H9 (cell line): ENCODE measurements around the gene SHMT1. TPM values are rescaled to one million over a fixed set of nuclear protein-coding genes. Genes with fewer than 3 reads are reported as not detected.
"Not testable (repeated sequence)": the region's sequence is repeated elsewhere in the genome, so short reads cannot be mapped to it uniquely, and the experiment has no call there.

ENCODE experiments used
- DNase-seq: peaks from one replicate; pipeline ENCODE4 v3.0.0-alpha.2; 2017
- H2AFZ ChIP-seq: one replicate; pipeline ENCODE4 v1.6.1; 2013; ENCODE audit warnings: mild to moderate bottlenecking, low read length, control low read depth, moderate library complexity
- H2AK5ac ChIP-seq: 2 replicates; pipeline ENCODE4 v1.6.1; 2013; ENCODE audit warnings: low read length, control low read depth, mixed read lengths; ENCODE audit not compliant: insufficient read length
- H2BK120ac ChIP-seq: one replicate; pipeline ENCODE4 v1.6.1; 2013; ENCODE audit warnings: low read depth, mild to moderate bottlenecking, low read length, control low read depth, inconsistent platforms; ENCODE audit not compliant: poor library complexity, severe bottlenecking
- H2BK12ac ChIP-seq: 2 replicates; pipeline ENCODE4 v1.6.1; 2013; ENCODE audit warnings: low read length, control low read depth, mixed read lengths, low read depth; ENCODE audit not compliant: insufficient read length
- H2BK15ac ChIP-seq: 2 replicates; pipeline ENCODE4 v1.6.1; 2013; ENCODE audit warnings: low read depth, low read length, control low read depth
- H2BK20ac ChIP-seq: one replicate; pipeline ENCODE4 v1.6.1; 2013; ENCODE audit warnings: low read depth, mild to moderate bottlenecking, low read length, control low read depth, inconsistent platforms; ENCODE audit not compliant: poor library complexity, severe bottlenecking
- H2BK5ac ChIP-seq: 2 replicates; pipeline ENCODE4 v1.6.1; 2013; ENCODE audit warnings: low read length, control low read depth, mixed read lengths; ENCODE audit not compliant: insufficient read length
- H3K14ac ChIP-seq: 2 replicates; pipeline ENCODE4 v1.6.1; 2013; ENCODE audit warnings: low read length, control low read depth; ENCODE audit not compliant: insufficient read depth
- H3K18ac ChIP-seq: 2 replicates; pipeline ENCODE4 v1.6.1; 2013; ENCODE audit warnings: low read depth, mild to moderate bottlenecking, mixed read lengths, low read length, control low read depth; ENCODE audit not compliant: insufficient read length
- H3K23ac ChIP-seq: 2 replicates; pipeline ENCODE4 v1.6.1; 2013; ENCODE audit warnings: low read length, control low read depth, mixed read lengths, low read depth; ENCODE audit not compliant: insufficient read length
- H3K23me2 ChIP-seq: 2 replicates; pipeline ENCODE4 v1.6.1; 2013; ENCODE audit warnings: low read depth, mild to moderate bottlenecking, mixed read lengths, low read length, control low read depth; ENCODE audit not compliant: insufficient read length, poor library complexity, severe bottlenecking
- H3K27ac ChIP-seq: 2 replicates; pipeline ENCODE4 v1.5.1; 2013; ENCODE audit warnings: low read length, control low read depth, mixed read lengths, low read depth; ENCODE audit not compliant: insufficient read length
- H3K27me3 ChIP-seq: 2 replicates; pipeline ENCODE4 v1.6.1; 2013; ENCODE audit warnings: low read length, control low read depth, inconsistent platforms; ENCODE audit not compliant: insufficient read depth
- H3K4ac ChIP-seq: 2 replicates; pipeline ENCODE4 v1.6.1; 2013; ENCODE audit warnings: low read depth, mild to moderate bottlenecking, control low read depth, inconsistent platforms, low read length, moderate library complexity
- H3K4me1 ChIP-seq: 2 replicates; pipeline ENCODE4 v1.6.1; 2013; ENCODE audit warnings: low read length, control low read depth, inconsistent platforms; ENCODE audit not compliant: insufficient read depth
- H3K4me2 ChIP-seq: 2 replicates; pipeline ENCODE4 v1.6.1; 2013; ENCODE audit warnings: low read length, control low read depth, mixed read lengths; ENCODE audit not compliant: insufficient read length, insufficient read depth
- H3K56ac ChIP-seq: 2 replicates; pipeline ENCODE4 v1.6.1; 2013; ENCODE audit warnings: low read depth, mild to moderate bottlenecking, mixed read lengths, low read length, control low read depth; ENCODE audit not compliant: insufficient read length
- H3K79me1 ChIP-seq: 2 replicates; pipeline ENCODE4 v1.6.1; 2013; ENCODE audit warnings: low read depth, mild to moderate bottlenecking, moderate library complexity, low read length, control low read depth, inconsistent platforms; ENCODE audit not compliant: insufficient read depth, poor library complexity, severe bottlenecking
- H3K79me2 ChIP-seq: 2 replicates; pipeline ENCODE4 v1.6.1; 2013; ENCODE audit warnings: low read length, control low read depth, inconsistent platforms; ENCODE audit not compliant: insufficient read depth
- H3K9ac ChIP-seq: 2 replicates; pipeline ENCODE4 v1.6.1; 2013; ENCODE audit warnings: low read length, control low read depth, mixed read lengths; ENCODE audit not compliant: insufficient read length; ENCODE audit errors: extremely low read depth
- H3K9me3 ChIP-seq: one replicate; pipeline ENCODE4 v1.6.1; 2013; ENCODE audit warnings: low read depth, low read length, inconsistent platforms; ENCODE audit not compliant: control insufficient read depth
- H3T11ph ChIP-seq: one replicate; pipeline ENCODE4 v1.6.1; 2013; ENCODE audit warnings: mild to moderate bottlenecking, low read length, control low read depth, inconsistent platforms
- H4K20me1 ChIP-seq: one replicate; pipeline ENCODE4 v1.6.1; 2013; ENCODE audit not compliant: control insufficient read depth, insufficient read length, insufficient read depth
- H4K5ac ChIP-seq: 2 replicates; pipeline ENCODE4 v1.6.1; 2013; ENCODE audit warnings: low read depth, mild to moderate bottlenecking, mixed read lengths, low read length, control low read depth; ENCODE audit not compliant: insufficient read length
- H4K8ac ChIP-seq: replicated peaks from 2 replicates; pipeline ENCODE4 v1.6.1; 2013; ENCODE audit warnings: low read length, control low read depth, mixed read lengths, low read depth; ENCODE audit not compliant: insufficient read length
- H4K91ac ChIP-seq: 2 replicates; pipeline ENCODE4 v1.6.1; 2013; ENCODE audit warnings: low read depth, mild to moderate bottlenecking, moderate library complexity, mixed read lengths, low read length, control low read depth; ENCODE audit not compliant: insufficient read length
- H3K27ac Mint-ChIP-seq, 3 experiments: 2 replicates in 2 of 3; 3 replicates in 1 of 3; pipeline ENCODE4 v1.8.0; 2020 to 2021; ENCODE audit warnings: mixed read lengths in 3 of 3, mild to moderate bottlenecking in 1 of 3, moderate library complexity in 1 of 3
- H3K27me3 Mint-ChIP-seq: 2 replicates; pipeline ENCODE4 v1.8.0; 2021; ENCODE audit warnings: low read depth, mild to moderate bottlenecking, moderate library complexity, mixed read lengths
- H3K36me3 Mint-ChIP-seq, 3 experiments: 2 replicates in 2 of 3; 3 replicates in 1 of 3; pipeline ENCODE4 v1.8.0; 2020 to 2021; ENCODE audit warnings: low read depth in 3 of 3, mixed read lengths in 3 of 3; ENCODE audit not compliant: insufficient read depth in 1 of 3
- H3K4me1 Mint-ChIP-seq, 2 experiments: 2 replicates each; pipeline ENCODE4 v1.8.0; 2020; ENCODE audit warnings: mixed read lengths in 2 of 2
- H3K4me3 Mint-ChIP-seq, 2 experiments: 2 replicates in 1 of 2; 3 replicates in 1 of 2; pipeline ENCODE4 v1.8.0; 2020 to 2021; ENCODE audit warnings: mild to moderate bottlenecking in 2 of 2, mixed read lengths in 2 of 2, moderate library complexity in 1 of 2
- H3K9me3 Mint-ChIP-seq, 2 experiments: 2 replicates in 1 of 2; 3 replicates in 1 of 2; pipeline ENCODE4 v1.8.0; 2020; ENCODE audit warnings: mild to moderate bottlenecking in 2 of 2, mixed read lengths in 2 of 2, moderate library complexity in 1 of 2
- WGBS: extraction: QIAGEN DNeasy Blood & Tissue Kit; methylation state at CpG from one replicate; pipeline ENCODE4 v1.1.7; 2013; ENCODE audit warnings: missing lambda C conversion rate, low lambda C conversion rate, mixed read lengths; ENCODE audit not compliant: insufficient read length; ENCODE audit errors: extremely low coverage; 5-methylcytosine and 5-hydroxymethylcytosine counted together
- total RNA-seq: library from RNA; stranded (reverse); gene quantifications from 2 replicates; pipeline ENCODE4 v1.2.1, GENCODE V29; 2021

SHMT1 gene
- total RNA-seq, 1 experiment from 2014 or later, result 42.8 TPM

DNA sequence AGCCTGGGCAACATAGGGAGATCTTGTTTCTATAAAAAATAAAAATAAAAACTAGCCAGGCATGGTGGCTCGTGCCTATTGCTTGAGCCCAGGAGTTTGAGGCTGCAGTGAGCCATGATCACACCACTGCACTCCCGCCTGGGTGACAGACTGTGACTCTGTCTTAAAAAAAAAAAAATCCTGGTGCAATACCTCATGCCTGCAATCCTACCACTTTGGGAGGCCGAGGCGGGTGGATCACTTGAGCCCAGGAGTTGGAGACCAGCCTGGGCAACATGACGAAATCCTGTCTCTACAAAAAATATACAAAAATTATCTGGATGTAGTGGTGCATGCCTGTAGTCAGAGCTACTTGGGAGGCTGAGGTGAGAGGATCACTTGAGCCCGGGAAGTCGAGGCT lies 20.9 kb upstream of the SHMT1 start:
- not testable (repeated sequence) for H3K4ac ChIP-seq, H3K27me3 ChIP-seq, H4K91ac ChIP-seq, H4K20me1 ChIP-seq, H3K9ac ChIP-seq, H3K27ac ChIP-seq, H3K23ac ChIP-seq, H3K23me2 ChIP-seq, H2BK20ac ChIP-seq, H3K14ac ChIP-seq, H2BK5ac ChIP-seq, H3K36me3 Mint-ChIP-seq, H3K56ac ChIP-seq, H3K4me1 ChIP-seq, H3K9me3 ChIP-seq, H2AK5ac ChIP-seq, H3K4me2 ChIP-seq, H3K79me1 ChIP-seq, H3K4me3 Mint-ChIP-seq, H2BK15ac ChIP-seq, H4K5ac ChIP-seq, H2BK120ac ChIP-seq, H3K79me2 ChIP-seq, H4K8ac ChIP-seq, H3K9me3 Mint-ChIP-seq, H3K18ac ChIP-seq, DNase-seq, H2AFZ ChIP-seq, H3T11ph ChIP-seq, H2BK12ac ChIP-seq
- Mint-ChIP-seq H3K4me1 (peaks cover 4 to 11% of the 10 kb centered on the region in 2 experiments; a peak in 3 of 4 replicates), H3K27me3 (peaks cover 13% of the 10 kb centered on the region), H3K27ac (peak overlapping the region in 1 of 3 experiments; percentile 18; a peak in 1 of 7 replicates)
- no CpG with 5 or more reads among the region's 7 CpGs for WGBS

DNA sequence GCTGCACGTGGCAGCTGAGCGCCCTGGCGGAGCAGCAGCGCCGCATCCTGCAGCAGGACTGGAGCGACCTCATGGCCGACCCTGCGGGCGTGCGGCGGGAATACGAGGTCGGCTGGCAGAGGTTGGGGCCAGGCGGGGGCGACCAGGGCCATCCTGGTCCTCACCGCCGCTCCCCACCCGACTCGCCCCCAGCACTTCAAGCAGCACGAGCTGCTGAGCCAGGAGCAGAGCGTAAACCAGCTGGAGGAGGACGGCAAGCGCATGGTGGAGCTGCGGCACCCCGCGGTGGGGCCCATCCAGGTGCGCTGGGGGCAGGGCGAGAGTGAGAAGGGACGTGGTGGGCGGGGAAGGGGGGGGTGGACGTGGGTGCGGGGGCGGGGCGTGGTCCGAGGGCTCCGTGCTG lies 19.7 kb upstream of the SHMT1 start:
- not testable (repeated sequence) for H3K23me2 ChIP-seq, H3K79me2 ChIP-seq, H3K79me1 ChIP-seq, H2BK5ac ChIP-seq, H2BK20ac ChIP-seq, H3K18ac ChIP-seq, H3K56ac ChIP-seq, H3K27ac Mint-ChIP-seq, H4K91ac ChIP-seq, H3K4me2 ChIP-seq, H3K9ac ChIP-seq, H2BK120ac ChIP-seq, H4K5ac ChIP-seq, H2BK12ac ChIP-seq, H2AK5ac ChIP-seq, H3K23ac ChIP-seq, H4K8ac ChIP-seq, H3K4me3 Mint-ChIP-seq, H3K27ac ChIP-seq, H3K4me1 ChIP-seq, H2BK15ac ChIP-seq, H3K9me3 Mint-ChIP-seq, H3K4ac ChIP-seq, H3K9me3 ChIP-seq, H2AFZ ChIP-seq, H3T11ph ChIP-seq, H3K36me3 Mint-ChIP-seq, H3K27me3 ChIP-seq, H4K20me1 ChIP-seq
- no CpG with 5 or more reads among the region's 36 CpGs for WGBS
- Mint-ChIP-seq H3K4me1 (peaks cover 4 to 11% of the 10 kb centered on the region in 2 experiments; a peak in 3 of 4 replicates), H3K27me3 (peaks cover 13% of the 10 kb centered on the region)
- DNase-seq, result peak; percentile 73
- peak overlapping the region; percentile 80 for H3K14ac ChIP-seq
